Epithelial cell of proximal tubule (primary cell): Measurements from ENCODE around the gene GPR153. TPM values are rescaled to one million over a fixed set of nuclear protein-coding genes. Genes with fewer than 3 reads are reported as not detected.

Source experiments
- DNase-seq: peaks from one replicate; pipeline ENCODE4 v3.0.0-alpha.2; 2011; ENCODE audit warnings: low read depth
- H3K4me3 ChIP-seq: 2 replicates; pipeline ENCODE4 v1.5.1; 2011; ENCODE audit warnings: low read depth, mild to moderate bottlenecking, low read length
- CTCF ChIP-seq: conservative IDR thresholded peaks from 2 replicates; pipeline ENCODE4 v1.5.1; 2012; ENCODE audit warnings: low read depth, mild to moderate bottlenecking, low read length
- total RNA-seq: library from RNA; depleted of rRNA; stranded (reverse); fragments of >200 nt; gene quantifications from 2 replicates; pipeline ENCODE4 v1.2.3, GENCODE V29; 2015

Gene GPR153
- total RNA-seq, 1 donor from 2014 or later: 6.4 TPM

- no peak overlapping the region for H3K4me3 ChIP-seq
- DNase-seq: no peak
- no peak for TF ChIP-seq CTCF
These were observed 13.8 kb upstream of the GPR153 start for GRCh38 chr1:6274622-6275139.

- TF ChIP-seq CTCF: no peak
- no peak for DNase-seq
- no peak overlapping the region for H3K4me3 ChIP-seq
These were observed 13.2 kb upstream of the GPR153 start for GRCh38 chr1:6274102-6274501.

GRCh38 chr1:6273380-6273891 lies 12.5 kb upstream of the GPR153 start:
- H3K4me3 ChIP-seq: peak overlapping the region; percentile 30
- TF ChIP-seq CTCF: no peak
- DNase-seq: peak; percentile 58

GRCh38 chr1:6272868-6273267 lies 12.0 kb upstream of the GPR153 start:
- no peak for DNase-seq
- TF ChIP-seq CTCF: peak; percentile 41

GRCh38 chr1:6272452-6272851 lies 11.6 kb upstream of the GPR153 start:
- no peak for TF ChIP-seq CTCF
- H3K4me3 ChIP-seq: no peak overlapping the region

More at GRCh38 chr1:6272868-6273267, 12.0 kb upstream of the GPR153 start:
- no peak overlapping the region for H3K4me3 ChIP-seq

GRCh38 chr1:6271554-6271953 lies 10.7 kb upstream of the GPR153 start:
- TF ChIP-seq CTCF: no peak
- no peak overlapping the region for H3K4me3 ChIP-seq
- DNase-seq: no peak

More at GRCh38 chr1:6272452-6272851, 11.6 kb upstream of the GPR153 start:
- DNase-seq: no peak

GRCh38 chr1:6271006-6271405 lies 10.1 kb upstream of the GPR153 start:
- H3K4me3 ChIP-seq: no peak overlapping the region
- TF ChIP-seq CTCF: no peak
- DNase-seq: no peak
